Endothelial cell of umbilical vein (primary cell): ENCODE results near the gene PRXL2A.
"Not testable (repeated sequence)": the region's sequence is repeated elsewhere in the genome, so short reads cannot be mapped to it uniquely, and the experiment has no call there.

Experiments
- CTCF ChIP-seq, 2 donors: IDR thresholded peaks; 1 replicate in 1 of 2; 2 replicates in 1 of 2; pipeline ENCODE4 v1.5.1; 2011; ENCODE audit warnings: low read length in 2 of 2, mild to moderate bottlenecking in 2 of 2, moderate library complexity in 2 of 2, control low read depth in 1 of 2, inconsistent platforms in 1 of 2, low read depth in 1 of 2; ENCODE audit not compliant: insufficient read depth in 1 of 2; ENCODE audit errors: extremely low read depth in 1 of 2
- EZH2 ChIP-seq: IDR thresholded peaks from 2 replicates; pipeline ENCODE4 v1.6.1; 2012; ENCODE audit warnings: borderline replicate concordance, low read depth, mild to moderate bottlenecking, moderate library complexity, low read length, inconsistent platforms; ENCODE audit not compliant: severe bottlenecking
- GATA2 ChIP-seq: IDR thresholded peaks from 2 replicates; pipeline ENCODE4 v1.7.0; 2011; ENCODE audit warnings: low read depth, mild to moderate bottlenecking, moderate library complexity, mixed read lengths, low read length; ENCODE audit not compliant: insufficient read length, insufficient read depth
- POLR2A ChIP-seq: IDR thresholded peaks from 2 replicates; pipeline ENCODE4 v1.6.1; 2012; ENCODE audit warnings: low read depth, mild to moderate bottlenecking, control low read depth, low read length
- POLR2AphosphoS5 ChIP-seq: IDR thresholded peaks from 2 replicates; pipeline ENCODE4 v1.6.1; 2012; ENCODE audit warnings: low read depth, mild to moderate bottlenecking, control low read depth, low read length, moderate library complexity; ENCODE audit not compliant: insufficient read depth

- not testable (repeated sequence) for TF ChIP-seq POLR2AphosphoS5; POLR2A; EZH2; CTCF (IDR thresholded peaks at IDR 0.05; ENCODE audit: extremely low read depth in 1 of 2, insufficient read depth in 1 of 2, low read depth in 1 of 2, low read length in 2 of 2); GATA2
Measured at GRCh38 chr10:80480373-80480772, 72.0 kb downstream of the PRXL2A start.
